ENCODE measurements around the gene PTPN6. TPM values are rescaled to one million over a fixed set of nuclear protein-coding genes. Genes with fewer than 3 reads are reported as not detected.

The PTPN6 gene
- total and polyA plus RNA-seq, 2 of the 13 experiments (the other 11 are each of a cell fraction or from before 2014, with no cell fraction given): 10.5 to 10.6 TPM

GRCh38 chr12:6978188-6978587, 27.0 kb downstream of the PTPN6 start:
- FAIRE-seq (no peak), ATAC-seq (no peak), DNase-seq (ENCODE audit: low spot score) (no peak)
- no peaks in the 10 kb centered on the region for H3K9me3 ChIP-seq (ENCODE audit: low read length)
- no peak overlapping the region for H2AFZ ChIP-seq (ENCODE audit: low read length)
- 96% methylated on average over 5 of the region's 6 CpGs for WGBS (ENCODE audit: low lambda C conversion rate)
- H3K36me3 ChIP-seq (replicated peaks in 1 of 2; ENCODE audit: control insufficient read depth in 1 of 2, insufficient read depth in 2 of 2, low read length in 2 of 2): peaks cover 17 to 45% of the 10 kb centered on the region in 2 experiments
- no peak overlapping the region for H3K4me2 ChIP-seq (ENCODE audit: low read depth, low read length)
- peaks cover 53% of the 10 kb centered on the region for H3K4me1 ChIP-seq (ENCODE audit: insufficient read depth, low read length)
- BruUV-seq (replicated peaks): no TSS peak
- TF ChIP-seq KLF12 (CRISPR knock-in tag; IDR thresholded peaks at IDR 0.05; ENCODE audit: borderline replicate concordance): no peak
- TF ChIP-seq ZMYM4 (CRISPR knock-in tag; IDR thresholded peaks at IDR 0.05): peak; percentile 25; the same call in 1 of the 2 replicates
- no peak for TF ChIP-seq HIVEP1 (CRISPR knock-in tag; IDR thresholded peaks at IDR 0.05)
- TF ChIP-seq ZNF670 (CRISPR knock-in tag; IDR thresholded peaks at IDR 0.05; ENCODE audit: borderline replicate concordance): no peak
- no peak for TF ChIP-seq KLF9 (CRISPR knock-in tag; IDR thresholded peaks at IDR 0.05; ENCODE audit: low read depth)
- TF ChIP-seq CCDC6 (CRISPR knock-in tag; IDR thresholded peaks at IDR 0.05): 0 out of 2 replicates have a peak, but pooled peaks have one; percentile 34
- no peaks in the 10 kb centered on the region for H3K79me2 ChIP-seq (ENCODE audit: insufficient read depth, low read length)
- in situ Hi-C loops (cut with HindIII; ENCODE audit: extremely low pct_ligation_motif_present, low pct_unique_long_range_greater_than_20kb): no loop called here
- intact Hi-C loops (cut with micrococcal nuclease; ENCODE audit: unreplicated experiment): no loop called here
- no peak overlapping the region for H3K4me3 ChIP-seq (replicated peaks in 1 of 3; ENCODE audit: insufficient read depth in 1 of 3, low read depth in 2 of 3, low read length in 3 of 3)
- H3K9ac ChIP-seq (ENCODE audit: insufficient read depth, low read depth, low read length): no peak overlapping the region
- POLR2A ChIA-PET: interaction anchor here (2.1 to 5.1 kb wide), 3 partner anchors 32 to 40 kb away, joined by 9 to 52 read pairs (median 12); partner anchors contain the start of genes C12orf57, LPCAT3 and RNU7-1
- CTCF ChIA-PET (ENCODE audit: low intra/inter-chr PET ratio, low total read pairs): no interaction called here
- no peaks in the 10 kb centered on the region for H3K27me3 ChIP-seq (ENCODE audit: control insufficient read depth in 1 of 2, insufficient read depth in 2 of 2, low read length in 2 of 2)
- no peaks in the 10 kb centered on the region for H4K20me1 ChIP-seq (ENCODE audit: insufficient read depth, low read length)
- H3K27ac ChIP-seq (ENCODE audit: extremely low read length, insufficient read depth, low read length): peak overlapping the region; percentile 98

GRCh38 chr12:6978611-6979011, 27.5 kb downstream of the PTPN6 start:
- DNase-seq (ENCODE audit: low spot score): no peak
- no TSS peak for BruUV-seq (replicated peaks)
- no peak overlapping the region for H3K9ac ChIP-seq (ENCODE audit: insufficient read depth, low read depth, low read length)
- H3K4me3 ChIP-seq (replicated peaks in 1 of 3; ENCODE audit: insufficient read depth in 1 of 3, low read depth in 2 of 3, low read length in 3 of 3): no peak overlapping the region
- H3K79me2 ChIP-seq (ENCODE audit: insufficient read depth, low read length): no peaks in the 10 kb centered on the region
- intact Hi-C loops (cut with micrococcal nuclease; ENCODE audit: unreplicated experiment) (no loop called here), in situ Hi-C loops (cut with HindIII; ENCODE audit: extremely low pct_ligation_motif_present, low pct_unique_long_range_greater_than_20kb) (no loop called here)
- no peak for ATAC-seq
- TF ChIP-seq ZNF124 (CRISPR knock-in tag; IDR thresholded peaks at IDR 0.05) (no peak), NFE2L2 (IDR thresholded peaks at IDR 0.05; ENCODE audit: low read length) (peak; percentile 47; the same call in 1 of the 2 replicates)
- FAIRE-seq: no peak
- peak overlapping the region; percentile 98 for H3K27ac ChIP-seq (ENCODE audit: extremely low read length, insufficient read depth, low read length)
- peaks cover 17 to 48% of the 10 kb centered on the region in 2 experiments for H3K36me3 ChIP-seq (replicated peaks in 1 of 2; ENCODE audit: control insufficient read depth in 1 of 2, insufficient read depth in 2 of 2, low read length in 2 of 2)
- no peaks in the 10 kb centered on the region for H3K27me3 ChIP-seq (ENCODE audit: control insufficient read depth in 1 of 2, insufficient read depth in 2 of 2, low read length in 2 of 2)
- no peaks in the 10 kb centered on the region for H4K20me1 ChIP-seq (ENCODE audit: insufficient read depth, low read length)
- 91% methylated on average over 3 of the region's 3 CpGs for WGBS (ENCODE audit: low lambda C conversion rate)
- H2AFZ ChIP-seq (ENCODE audit: low read length): no peak overlapping the region
- no peak overlapping the region for H3K4me2 ChIP-seq (ENCODE audit: low read depth, low read length)
- no peaks in the 10 kb centered on the region for H3K9me3 ChIP-seq (ENCODE audit: low read length)
- CTCF ChIA-PET (ENCODE audit: low intra/inter-chr PET ratio, low total read pairs): no interaction called here
- peaks cover 55% of the 10 kb centered on the region for H3K4me1 ChIP-seq (ENCODE audit: insufficient read depth, low read length)
- POLR2A ChIA-PET: interaction anchor here (2.1 to 5.4 kb wide), 4 partner anchors 32 to 39 kb away, joined by 9 to 65 read pairs (median 32); partner anchors contain the start of genes C12orf57, LPCAT3 and RNU7-1
